Embryonic facial prominence (tissue), 1 donor: ENCODE measurements around the gene MECP2.
"Not testable (repeated sequence)": the region's sequence is repeated elsewhere in the genome, so short reads cannot be mapped to it uniquely, and the experiment has no call there.

Source experiments
- DNase-seq: peaks from one replicate; pipeline ENCODE4 v3.0.0-alpha.2; 2016; ENCODE audit errors: extremely low spot score

MECP2 gene

GRCh38 chrX:154097589-154098541, at the start of gene MECP2:
MECP2 (minus strand) TSS chrX:154097717.
- peak; percentile 77 for DNase-seq

GRCh38 chrX:154144010-154144409, 46.5 kb upstream of the MECP2 start, which contains the start of gene OPN1LW:
OPN1LW (plus strand) TSS chrX:154144243; CDS start chrX:154144284, 41 bp downstream.
- not testable (repeated sequence) for DNase-seq

GRCh38 chrX:154142950-154143745, 45.6 kb upstream of the MECP2 start:
- no peak for DNase-seq

GRCh38 chrX:154142386-154142785, 44.9 kb upstream of the MECP2 start:
- no peak for DNase-seq

GRCh38 chrX:154140742-154141141, 43.2 kb upstream of the MECP2 start:
- no peak for DNase-seq

- no peak for DNase-seq
Observed at GRCh38 chrX:154140206-154140605, 42.7 kb upstream of the MECP2 start.

- no peak for DNase-seq
Observed at GRCh38 chrX:154138857-154139256, 41.3 kb upstream of the MECP2 start.

GRCh38 chrX:154136627-154137161, 39.2 kb upstream of the MECP2 start:
- peak; percentile 7 for DNase-seq

- no peak for DNase-seq
Observed at GRCh38 chrX:154135458-154136229, 38.1 kb upstream of the MECP2 start.

GRCh38 chrX:154132366-154132765, 34.8 kb upstream of the MECP2 start:
- no peak for DNase-seq

- no peak for DNase-seq
Observed at GRCh38 chrX:154131955-154132354, 34.4 kb upstream of the MECP2 start.

GRCh38 chrX:154126101-154126500, 28.6 kb upstream of the MECP2 start:
- no peak for DNase-seq

GRCh38 chrX:154125391-154126040, 28.0 kb upstream of the MECP2 start:
- no peak for DNase-seq

- no peak for DNase-seq
Observed at GRCh38 chrX:154123241-154124219, 26.0 kb upstream of the MECP2 start.

GRCh38 chrX:154121961-154122360, 24.4 kb upstream of the MECP2 start:
- no peak for DNase-seq

GRCh38 chrX:154121207-154121606, 23.7 kb upstream of the MECP2 start:
- no peak for DNase-seq

- no peak for DNase-seq
Observed at GRCh38 chrX:154120567-154120966, 23.1 kb upstream of the MECP2 start.

GRCh38 chrX:154117566-154117965, 20.0 kb upstream of the MECP2 start:
- no peak for DNase-seq

GRCh38 chrX:154116426-154117211, 19.1 kb upstream of the MECP2 start:
- no peak for DNase-seq
